Left ventricle myocardium inferior (tissue), 1 donor: ENCODE measurements around the gene AGAP1. TPM values are rescaled to one million over a fixed set of nuclear protein-coding genes. Genes with fewer than 3 reads are reported as not detected.

ENCODE experiments used
- DNase-seq: peaks from one replicate; pipeline ENCODE4 v3.0.0-alpha.2; 2020
- H3K27ac ChIP-seq: fragments of 200-600 bp; replicated peaks from 2 replicates; pipeline ENCODE4 v1.8.0; 2021
- H3K27me3 ChIP-seq: fragments of 200-600 bp; 2 replicates; pipeline ENCODE4 v1.8.0; 2021; ENCODE audit warnings: low read depth
- H3K36me3 ChIP-seq: fragments of 200-600 bp; 2 replicates; pipeline ENCODE4 v1.8.0; 2021
- H3K4me1 ChIP-seq: fragments of 200-600 bp; 2 replicates; pipeline ENCODE4 v1.8.0; 2021
- H3K4me3 ChIP-seq: fragments of 200-600 bp; 2 replicates; pipeline ENCODE4 v1.8.0; 2021; ENCODE audit warnings: mild to moderate bottlenecking, moderate library complexity
- H3K9me3 ChIP-seq: fragments of 200-600 bp; replicated peaks from 2 replicates; pipeline ENCODE4 v1.8.0; 2021
- CTCF ChIP-seq: fragments of 200-600 bp; IDR thresholded peaks from 2 replicates; pipeline ENCODE4 v1.8.0; 2021; ENCODE audit warnings: antibody characterized with exemption, mild to moderate bottlenecking, borderline replicate concordance
- intact Hi-C: fragments of 100-400 bp; cut with micrococcal nuclease; formaldehyde crosslinking; loops from one replicate; pipeline ENCODE4 v1.11.0; 2022
- total RNA-seq: library from RNA; stranded (reverse); fragmentation: NEBNext Ultra II Directional; extraction: Animal tissue kit (Norgen Biotek cat#: 25700); gene quantifications from one replicate; pipeline ENCODE4 v1.2.1, GENCODE V29; 2021
- donor health status: DM: no; HTN: yes; CAD: no; lungs with severe emphysema.

The AGAP1 gene
- total RNA-seq, 1 donor from 2014 or later: 18.1 TPM

- Histone ChIP-seq H3K4me1 (no peaks in the 10 kb centered on the region), H3K27me3 (no peaks in the 10 kb centered on the region), H3K27ac (no peak overlapping the region), H3K9me3 (no peaks in the 10 kb centered on the region), H3K36me3 (no peaks in the 10 kb centered on the region), H3K4me3 (no peak overlapping the region)
- TF ChIP-seq CTCF: no peak
- no peak for DNase-seq
- intact Hi-C loops: no loop called here
Observed at GRCh38 chr2:235996419-235996818, 502.6 kb downstream of the AGAP1 start.

GRCh38 chr2:235999011-235999410, 505.2 kb downstream of the AGAP1 start:
- no peaks in the 10 kb centered on the region for H3K27me3 ChIP-seq
- no peak overlapping the region for H3K27ac ChIP-seq
- H3K4me3 ChIP-seq: no peak overlapping the region
- DNase-seq: no peak
- H3K36me3 ChIP-seq: no peaks in the 10 kb centered on the region
- TF ChIP-seq CTCF: no peak
- H3K9me3 ChIP-seq: no peaks in the 10 kb centered on the region
- H3K4me1 ChIP-seq: no peaks in the 10 kb centered on the region
- intact Hi-C loops: no loop called here

GRCh38 chr2:236001166-236001828, 507.5 kb downstream of the AGAP1 start:
- DNase-seq: no peak
- no peaks in the 10 kb centered on the region for H3K36me3 ChIP-seq
- peaks cover 4% of the 10 kb centered on the region for H3K9me3 ChIP-seq
- no peaks in the 10 kb centered on the region for H3K4me1 ChIP-seq
- H3K27ac ChIP-seq: no peak overlapping the region
- TF ChIP-seq CTCF: no peak
- intact Hi-C loops: no loop called here
- H3K4me3 ChIP-seq: peak overlapping the region; percentile 0
- H3K27me3 ChIP-seq: no peaks in the 10 kb centered on the region

- Histone ChIP-seq H3K27me3 (no peaks in the 10 kb centered on the region), H3K4me3 (peak overlapping the region; percentile 0), H3K36me3 (no peaks in the 10 kb centered on the region), H3K9me3 (peaks cover 4% of the 10 kb centered on the region), H3K4me1 (no peaks in the 10 kb centered on the region), H3K27ac (no peak overlapping the region)
- intact Hi-C loops: no loop called here
- no peak for DNase-seq
- TF ChIP-seq CTCF: no peak
Observed at GRCh38 chr2:236001854-236002253, 508.0 kb downstream of the AGAP1 start.

GRCh38 chr2:236008006-236008405, 514.2 kb downstream of the AGAP1 start:
- TF ChIP-seq CTCF: no peak

GRCh38 chr2:236008857-236009256, 515.0 kb downstream of the AGAP1 start:
- no peak for DNase-seq
- H3K9me3 ChIP-seq: peaks cover 4% of the 10 kb centered on the region
- no peak for TF ChIP-seq CTCF
- intact Hi-C loops: no loop called here
- peaks cover 4% of the 10 kb centered on the region for H3K4me1 ChIP-seq
- H3K27ac ChIP-seq: no peak overlapping the region
- no peak overlapping the region for H3K4me3 ChIP-seq
- no peaks in the 10 kb centered on the region for H3K27me3 ChIP-seq
- no peaks in the 10 kb centered on the region for H3K36me3 ChIP-seq

More at GRCh38 chr2:236008006-236008405, 514.2 kb downstream of the AGAP1 start:
- peaks cover 4% of the 10 kb centered on the region for H3K4me1 ChIP-seq
- no peak for DNase-seq
- intact Hi-C loops: no loop called here
- no peak overlapping the region for H3K27ac ChIP-seq
- H3K27me3 ChIP-seq: no peaks in the 10 kb centered on the region
- H3K36me3 ChIP-seq: no peaks in the 10 kb centered on the region
- H3K9me3 ChIP-seq: peaks cover 4% of the 10 kb centered on the region
- H3K4me3 ChIP-seq: no peak overlapping the region
